ENCODE measurements around the gene LHX2.

Gene LHX2

DNA sequence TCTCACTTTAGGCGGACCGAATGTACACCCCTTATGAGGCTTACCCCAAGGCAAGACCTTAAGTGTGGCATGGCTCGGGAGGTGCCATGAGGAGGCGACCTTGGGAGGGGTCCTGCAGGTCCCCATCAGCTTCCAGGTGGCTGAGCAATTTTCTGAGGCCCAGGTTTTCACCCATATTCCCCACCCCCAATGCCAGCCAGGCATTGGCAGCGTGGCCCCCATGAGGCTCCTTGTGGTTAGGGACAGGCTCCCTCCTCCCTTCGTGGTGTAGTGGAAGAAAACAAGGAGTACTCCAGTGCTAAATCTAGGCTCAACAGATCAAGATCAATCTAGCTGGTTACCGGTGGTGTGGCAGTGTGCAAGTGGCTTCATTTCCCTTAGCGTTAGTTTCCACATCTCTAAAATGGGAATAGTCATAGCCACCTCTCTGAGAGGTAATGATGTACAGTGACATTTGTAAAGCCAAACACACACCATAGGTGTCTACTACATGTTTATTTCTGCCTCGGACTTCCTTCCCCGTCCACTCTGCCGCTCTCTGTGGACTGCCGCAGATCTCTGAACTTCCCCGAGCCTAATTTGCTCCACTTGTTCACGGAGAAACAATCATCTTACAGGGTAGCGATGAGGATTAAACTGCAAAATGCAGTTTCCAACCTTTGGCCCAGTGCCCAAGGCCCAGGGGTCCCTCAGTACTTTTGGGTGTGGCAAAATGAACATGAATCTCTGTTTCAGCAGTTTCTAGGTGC lies 8.4 kb downstream of the LHX2 start:
- no peaks in the 10 kb centered on the region for H3F3A ChIP-seq (ENCODE audit: insufficient read depth, low read length)
- H4K20me1 ChIP-seq (ENCODE audit: insufficient read depth, low read length), result no peaks in the 10 kb centered on the region
- no peaks in the 10 kb centered on the region for H3K9me2 ChIP-seq (replicated peaks; ENCODE audit: insufficient read depth, low read length)
- no peaks in the 10 kb centered on the region for H3K9me3 ChIP-seq (replicated peaks; ENCODE audit: insufficient read depth, low read length)
- H3K4me1 ChIP-seq (ENCODE audit: low read length), result no peaks in the 10 kb centered on the region
- H3K4me2 ChIP-seq (ENCODE audit: low read depth, low read length), result no peak overlapping the region
- H2AFZ ChIP-seq (ENCODE audit: low read length), result no peak overlapping the region
- DNase-seq, result no peak
- no peak overlapping the region for H3K27ac ChIP-seq (ENCODE audit: low read length)
- no peak overlapping the region for H3K4me3 ChIP-seq (ENCODE audit: low read length)
- TF ChIP-seq, protein P1, sequence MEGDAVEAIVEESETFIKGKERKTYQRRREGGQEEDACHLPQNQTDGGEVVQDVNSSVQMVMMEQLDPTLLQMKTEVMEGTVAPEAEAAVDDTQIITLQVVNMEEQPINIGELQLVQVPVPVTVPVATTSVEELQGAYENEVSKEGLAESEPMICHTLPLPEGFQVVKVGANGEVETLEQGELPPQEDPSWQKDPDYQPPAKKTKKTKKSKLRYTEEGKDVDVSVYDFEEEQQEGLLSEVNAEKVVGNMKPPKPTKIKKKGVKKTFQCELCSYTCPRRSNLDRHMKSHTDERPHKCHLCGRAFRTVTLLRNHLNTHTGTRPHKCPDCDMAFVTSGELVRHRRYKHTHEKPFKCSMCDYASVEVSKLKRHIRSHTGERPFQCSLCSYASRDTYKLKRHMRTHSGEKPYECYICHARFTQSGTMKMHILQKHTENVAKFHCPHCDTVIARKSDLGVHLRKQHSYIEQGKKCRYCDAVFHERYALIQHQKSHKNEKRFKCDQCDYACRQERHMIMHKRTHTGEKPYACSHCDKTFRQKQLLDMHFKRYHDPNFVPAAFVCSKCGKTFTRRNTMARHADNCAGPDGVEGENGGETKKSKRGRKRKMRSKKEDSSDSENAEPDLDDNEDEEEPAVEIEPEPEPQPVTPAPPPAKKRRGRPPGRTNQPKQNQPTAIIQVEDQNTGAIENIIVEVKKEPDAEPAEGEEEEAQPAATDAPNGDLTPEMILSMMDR (IDR thresholded peaks at IDR 0.05; ENCODE audit: low read length), result no peak
- TF ChIP-seq EZH2 (optimal IDR thresholded peaks at IDR 0.05; ENCODE audit: low read depth, low read length), result no peak
- no peak for TF ChIP-seq EZH2phosphoT487 (IDR thresholded peaks at IDR 0.05; ENCODE audit: low read length)
- no peak overlapping the region for H3K9ac ChIP-seq (ENCODE audit: low read length)
- H3K79me2 ChIP-seq (ENCODE audit: low read length), result no peaks in the 10 kb centered on the region
- H3K27me3 ChIP-seq (replicated peaks; ENCODE audit: insufficient read depth, low read length), result peaks cover 49% of the 10 kb centered on the region
- H3K36me3 ChIP-seq (replicated peaks; ENCODE audit: insufficient read depth, low read length), result no peaks in the 10 kb centered on the region

DNA sequence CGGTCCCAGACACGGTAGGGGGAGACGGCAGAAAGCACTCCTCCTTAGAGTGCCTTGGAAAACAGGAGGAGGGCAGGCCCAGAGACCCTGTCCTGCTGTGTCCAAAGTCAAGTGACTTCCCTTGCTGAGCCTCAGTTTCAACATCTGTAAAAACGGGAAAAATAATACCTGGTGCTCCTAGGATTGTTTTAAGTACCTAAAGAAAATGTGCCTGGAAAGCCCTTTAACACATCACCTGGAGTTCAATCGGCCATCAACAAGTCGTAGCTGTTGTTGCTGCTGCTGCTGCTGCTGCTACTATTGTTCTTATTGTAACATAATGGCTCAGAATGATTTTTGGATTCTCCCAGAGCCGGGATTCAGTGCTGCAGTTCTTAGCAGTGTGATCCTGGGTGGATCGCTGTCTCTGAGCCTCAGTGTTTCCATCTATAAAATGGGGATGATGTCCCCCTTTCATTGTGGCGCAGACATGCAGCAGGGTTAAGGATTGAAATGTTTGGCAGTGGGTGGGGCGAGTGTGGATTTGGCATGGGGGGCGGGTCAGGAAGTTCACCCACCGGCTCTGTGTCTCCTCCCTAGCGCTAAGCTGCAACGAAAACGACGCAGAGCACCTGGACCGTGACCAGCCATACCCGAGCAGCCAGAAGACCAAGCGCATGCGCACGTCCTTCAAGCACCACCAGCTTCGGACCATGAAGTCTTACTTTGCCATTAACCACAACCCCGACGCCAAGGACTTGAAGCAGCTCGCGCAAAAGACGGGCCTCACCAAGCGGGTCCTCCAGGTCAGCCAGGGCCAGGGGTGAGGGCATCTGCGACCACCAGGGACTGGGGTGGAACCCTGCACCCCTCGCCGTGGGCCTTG lies 9.2 kb downstream of the LHX2 start:
- Histone ChIP-seq H3K79me2 (ENCODE audit: low read length) (no peaks in the 10 kb centered on the region), H3K27ac (ENCODE audit: low read length) (no peak overlapping the region), H3K27me3 (replicated peaks; ENCODE audit: insufficient read depth, low read length) (peaks cover 42% of the 10 kb centered on the region), H3K9me2 (replicated peaks; ENCODE audit: insufficient read depth, low read length) (no peaks in the 10 kb centered on the region), H3K9ac (ENCODE audit: low read length) (no peak overlapping the region), H3F3A (ENCODE audit: insufficient read depth, low read length) (no peaks in the 10 kb centered on the region), H3K9me3 (replicated peaks; ENCODE audit: insufficient read depth, low read length) (no peaks in the 10 kb centered on the region), H2AFZ (ENCODE audit: low read length) (no peak overlapping the region), H3K4me2 (ENCODE audit: low read depth, low read length) (no peak overlapping the region), H3K4me3 (ENCODE audit: low read length) (no peak overlapping the region), H3K4me1 (ENCODE audit: low read length) (no peaks in the 10 kb centered on the region), H4K20me1 (ENCODE audit: insufficient read depth, low read length) (no peaks in the 10 kb centered on the region), H3K36me3 (replicated peaks; ENCODE audit: insufficient read depth, low read length) (no peaks in the 10 kb centered on the region)
- TF ChIP-seq EZH2 (optimal IDR thresholded peaks at IDR 0.05; ENCODE audit: low read depth, low read length) (no peak), EZH2phosphoT487 (IDR thresholded peaks at IDR 0.05; ENCODE audit: low read length) (no peak)
- TF ChIP-seq, protein P1 (IDR thresholded peaks at IDR 0.05; ENCODE audit: low read length), result no peak
- DNase-seq, result no peak

DNA sequence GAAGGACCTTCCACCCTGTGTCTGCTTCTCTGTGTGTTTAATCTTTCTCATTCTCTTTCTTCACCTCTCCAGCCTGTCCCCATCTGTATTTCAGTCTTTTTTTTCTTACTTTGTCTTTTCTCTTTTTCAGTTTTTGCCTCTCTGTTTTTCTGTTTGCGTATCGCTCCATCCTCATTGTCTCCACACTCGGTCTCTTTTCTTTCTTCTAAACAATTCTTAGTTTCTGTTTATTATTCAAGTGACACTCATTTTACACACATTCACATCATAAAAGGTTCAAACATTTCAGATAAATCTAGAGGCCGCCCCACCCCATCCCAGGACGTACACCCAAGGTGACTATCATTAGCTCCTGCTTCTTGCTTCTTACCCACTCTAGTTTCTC lies 9.8 kb downstream of the LHX2 start:
- Histone ChIP-seq H3K9me3 (replicated peaks; ENCODE audit: insufficient read depth, low read length) (no peaks in the 10 kb centered on the region), H3K4me1 (ENCODE audit: low read length) (no peaks in the 10 kb centered on the region), H2AFZ (ENCODE audit: low read length) (no peak overlapping the region), H3K4me3 (ENCODE audit: low read length) (no peak overlapping the region), H3K27me3 (replicated peaks; ENCODE audit: insufficient read depth, low read length) (peaks cover 40% of the 10 kb centered on the region), H3K36me3 (replicated peaks; ENCODE audit: insufficient read depth, low read length) (no peaks in the 10 kb centered on the region), H3K9ac (ENCODE audit: low read length) (no peak overlapping the region), H3K27ac (ENCODE audit: low read length) (no peak overlapping the region), H3F3A (ENCODE audit: insufficient read depth, low read length) (no peaks in the 10 kb centered on the region), H3K79me2 (ENCODE audit: low read length) (no peaks in the 10 kb centered on the region), H3K9me2 (replicated peaks; ENCODE audit: insufficient read depth, low read length) (no peaks in the 10 kb centered on the region), H4K20me1 (ENCODE audit: insufficient read depth, low read length) (no peaks in the 10 kb centered on the region), H3K4me2 (ENCODE audit: low read depth, low read length) (no peak overlapping the region)
- no peak for DNase-seq
- TF ChIP-seq, protein P1 (IDR thresholded peaks at IDR 0.05; ENCODE audit: low read length), result no peak
- TF ChIP-seq EZH2phosphoT487 (IDR thresholded peaks at IDR 0.05; ENCODE audit: low read length) (no peak), EZH2 (optimal IDR thresholded peaks at IDR 0.05; ENCODE audit: low read depth, low read length) (no peak)
